Omental fat pad (tissue), 4 donors: ENCODE measurements around the gene GNAI1. TPM values are rescaled to one million over a fixed set of nuclear protein-coding genes. Genes with fewer than 3 reads are reported as not detected.
A peak's percentile ranks its signal among the peaks of the same experiment; 100 is the strongest.

Experiments used
- ATAC-seq: fragments of 150-250 bp; one replicate; pipeline ENCODE4 v1.9.1; 2016; ENCODE audit warnings: mild to moderate bottlenecking, moderate library complexity; ENCODE audit not compliant: low FRiP score
- DNase-seq: peaks from one replicate; pipeline ENCODE4 v3.0.0-alpha.2; 2019; ENCODE audit warnings: low spot score
- total RNA-seq, 4 donors: library from RNA; depleted of rRNA; stranded (reverse); fragments of >200 nt; gene quantifications; one replicate each; pipeline ENCODE4 v1.1.0, GENCODE V29; 2016
- TF ChIP-seq, protein P1 (sequence below), 3 donors: fragments of 450-650 bp; IDR thresholded peaks; one replicate each; pipeline ENCODE4 v1.5.1; 2016 to 2017; ENCODE audit warnings: antibody characterized with exemption in 3 of 3, mild to moderate bottlenecking in 3 of 3, moderate library complexity in 2 of 3

Gene GNAI1
- total RNA-seq, 4 donors from 2014 or later: 62.2 to 149 (median 92.6) TPM

DNA sequence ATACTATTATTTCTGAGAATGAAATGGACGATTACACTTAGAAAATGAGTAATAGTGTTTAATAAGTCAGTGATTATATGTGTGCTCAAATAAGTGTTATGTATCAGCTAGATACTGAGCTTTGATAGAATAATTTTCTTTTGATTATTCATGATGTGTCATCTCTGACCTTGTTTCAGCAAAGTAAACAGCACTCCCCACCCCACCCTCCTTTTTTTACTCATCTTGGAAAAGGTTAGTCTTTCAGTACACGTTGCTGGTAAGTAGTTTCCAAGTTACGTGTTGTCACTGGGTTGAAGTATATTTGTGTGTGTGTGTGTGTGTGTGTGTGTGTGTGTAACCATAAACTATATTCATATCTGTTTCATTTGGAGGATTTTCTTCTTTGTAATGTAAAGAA, 84.1 kb downstream of the GNAI1 start:
- TF ChIP-seq, protein P1, sequence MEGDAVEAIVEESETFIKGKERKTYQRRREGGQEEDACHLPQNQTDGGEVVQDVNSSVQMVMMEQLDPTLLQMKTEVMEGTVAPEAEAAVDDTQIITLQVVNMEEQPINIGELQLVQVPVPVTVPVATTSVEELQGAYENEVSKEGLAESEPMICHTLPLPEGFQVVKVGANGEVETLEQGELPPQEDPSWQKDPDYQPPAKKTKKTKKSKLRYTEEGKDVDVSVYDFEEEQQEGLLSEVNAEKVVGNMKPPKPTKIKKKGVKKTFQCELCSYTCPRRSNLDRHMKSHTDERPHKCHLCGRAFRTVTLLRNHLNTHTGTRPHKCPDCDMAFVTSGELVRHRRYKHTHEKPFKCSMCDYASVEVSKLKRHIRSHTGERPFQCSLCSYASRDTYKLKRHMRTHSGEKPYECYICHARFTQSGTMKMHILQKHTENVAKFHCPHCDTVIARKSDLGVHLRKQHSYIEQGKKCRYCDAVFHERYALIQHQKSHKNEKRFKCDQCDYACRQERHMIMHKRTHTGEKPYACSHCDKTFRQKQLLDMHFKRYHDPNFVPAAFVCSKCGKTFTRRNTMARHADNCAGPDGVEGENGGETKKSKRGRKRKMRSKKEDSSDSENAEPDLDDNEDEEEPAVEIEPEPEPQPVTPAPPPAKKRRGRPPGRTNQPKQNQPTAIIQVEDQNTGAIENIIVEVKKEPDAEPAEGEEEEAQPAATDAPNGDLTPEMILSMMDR (IDR thresholded peaks at IDR 0.05): no peak
- DNase-seq (no peak), ATAC-seq (peak; percentile 89)

GRCh38 chr7:80220022-80220634, 85.5 kb downstream of the GNAI1 start:
- TF ChIP-seq, protein P1 (IDR thresholded peaks at IDR 0.05): no peak
- ATAC-seq (no peak), DNase-seq (no peak)

GRCh38 chr7:80224415-80224814, 89.8 kb downstream of the GNAI1 start:
- TF ChIP-seq, protein P1 (IDR thresholded peaks at IDR 0.05): no peak
- no peak for ATAC-seq
- DNase-seq: no peak

- TF ChIP-seq, protein P1 (IDR thresholded peaks at IDR 0.05): no peak
- ATAC-seq (peak; percentile 72), DNase-seq (no peak)
Observed at GRCh38 chr7:80225361-80225760, 90.7 kb downstream of the GNAI1 start.

DNA sequence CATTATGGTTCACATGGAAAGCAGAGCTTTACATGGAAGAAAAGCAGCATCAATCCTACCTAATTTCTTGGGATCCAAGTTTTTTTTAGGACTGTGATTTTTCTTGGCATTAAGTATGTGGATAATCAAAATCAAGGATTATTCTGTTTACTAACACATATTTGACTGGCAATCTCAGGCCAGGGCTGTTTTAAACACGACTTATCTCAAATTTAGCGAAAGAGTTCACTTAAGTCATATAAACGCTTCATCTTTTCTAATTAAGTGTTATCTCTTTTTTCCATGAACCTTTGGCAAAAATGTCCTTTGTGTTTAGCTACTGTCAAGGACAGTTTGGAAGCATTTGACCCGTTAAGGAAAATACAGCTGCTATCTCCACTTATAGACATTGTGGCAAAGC, 92.0 kb downstream of the GNAI1 start:
- DNase-seq (no peak), ATAC-seq (no peak)
- TF ChIP-seq, protein P1 (IDR thresholded peaks at IDR 0.05): no peak

DNA sequence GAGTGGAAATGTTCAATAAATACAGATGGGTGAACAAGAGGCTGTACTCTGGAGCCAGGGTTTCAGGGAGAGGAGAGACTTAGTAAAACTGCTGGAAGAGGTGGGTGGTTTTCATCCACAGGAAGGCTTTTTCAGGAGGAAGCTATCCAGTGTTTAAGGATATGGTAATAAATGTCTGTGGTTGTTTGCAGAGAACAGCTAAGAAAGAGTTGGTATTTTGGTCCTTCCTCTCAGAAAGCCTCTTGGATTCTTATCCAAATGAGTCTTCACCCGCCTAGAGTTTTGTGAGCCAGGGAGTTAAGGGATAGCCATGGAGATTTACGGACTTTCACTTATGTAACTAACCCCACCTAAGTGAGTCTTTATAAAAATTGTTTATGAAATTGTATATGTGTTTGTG, 95.7 kb downstream of the GNAI1 start:
- DNase-seq: no peak
- TF ChIP-seq, protein P1 (IDR thresholded peaks at IDR 0.05): no peak
- no peak for ATAC-seq

- ATAC-seq: no peak
- TF ChIP-seq, protein P1 (IDR thresholded peaks at IDR 0.05): no peak
- no peak for DNase-seq
Observed at GRCh38 chr7:80231707-80232106, 97.1 kb downstream of the GNAI1 start.
